Measurements from ENCODE around the gene ASMTL.
"Not testable (repeated sequence)": the region's sequence is repeated elsewhere in the genome, so short reads cannot be mapped to it uniquely, and the experiment has no call there.

Gene ASMTL

DNA sequence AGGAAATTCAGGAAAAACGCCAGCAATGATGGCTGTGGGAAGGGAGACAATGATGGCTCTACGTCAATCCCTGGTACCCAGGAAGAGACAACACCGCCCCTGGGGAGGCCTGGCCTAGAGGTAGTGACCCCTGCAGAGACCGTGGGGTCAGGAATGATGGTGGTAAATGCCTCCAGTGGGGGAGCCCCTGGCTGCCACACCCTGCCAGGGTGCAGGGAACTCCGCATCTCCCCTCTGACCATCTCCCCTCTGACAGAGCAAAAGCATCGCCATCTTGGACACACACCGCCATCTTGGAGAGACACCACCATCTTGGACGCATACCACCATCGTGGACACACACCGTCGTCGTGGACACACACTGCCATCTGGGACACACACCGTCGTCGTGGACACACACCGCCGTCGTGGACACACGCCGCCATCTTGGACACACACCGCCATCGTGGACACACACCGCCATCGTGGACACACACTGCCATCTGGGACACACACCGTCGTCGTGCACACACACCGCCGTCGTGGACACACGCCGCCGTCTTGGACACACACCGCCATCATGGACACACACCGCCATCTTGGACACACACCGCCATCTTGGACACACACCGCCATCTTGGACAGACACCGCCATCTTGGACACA lies 9.9 kb downstream of the ASMTL start:
- H3K4me3 ChIP-seq = no peak overlapping the region
- no peak overlapping the region for H3K27ac ChIP-seq

GRCh38 chrX:1442016-1442665 lies 10.6 kb downstream of the ASMTL start:
- H3K4me3 ChIP-seq = no peak overlapping the region
- H3K27ac ChIP-seq = no peak overlapping the region

DNA sequence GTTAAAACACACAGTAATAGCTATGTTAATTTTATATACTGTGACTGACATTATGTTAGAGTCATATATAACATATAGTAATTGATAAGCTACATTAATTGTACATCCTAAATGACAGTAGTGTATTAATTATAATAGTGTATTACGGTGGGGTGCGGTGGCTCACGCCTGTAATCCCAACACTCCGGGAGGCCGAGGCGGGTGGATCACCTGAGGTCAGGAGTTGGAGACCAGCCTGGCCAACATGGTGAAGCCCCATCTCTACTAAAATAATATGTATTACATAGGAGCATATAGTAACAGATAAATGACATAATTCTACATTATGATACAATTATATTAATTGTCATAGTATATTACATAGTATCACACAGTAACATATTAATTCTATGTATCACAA lies 12.2 kb downstream of the ASMTL start:
- Histone ChIP-seq H3K4me3 (no peak overlapping the region), H3K27ac (no peak overlapping the region)

DNA sequence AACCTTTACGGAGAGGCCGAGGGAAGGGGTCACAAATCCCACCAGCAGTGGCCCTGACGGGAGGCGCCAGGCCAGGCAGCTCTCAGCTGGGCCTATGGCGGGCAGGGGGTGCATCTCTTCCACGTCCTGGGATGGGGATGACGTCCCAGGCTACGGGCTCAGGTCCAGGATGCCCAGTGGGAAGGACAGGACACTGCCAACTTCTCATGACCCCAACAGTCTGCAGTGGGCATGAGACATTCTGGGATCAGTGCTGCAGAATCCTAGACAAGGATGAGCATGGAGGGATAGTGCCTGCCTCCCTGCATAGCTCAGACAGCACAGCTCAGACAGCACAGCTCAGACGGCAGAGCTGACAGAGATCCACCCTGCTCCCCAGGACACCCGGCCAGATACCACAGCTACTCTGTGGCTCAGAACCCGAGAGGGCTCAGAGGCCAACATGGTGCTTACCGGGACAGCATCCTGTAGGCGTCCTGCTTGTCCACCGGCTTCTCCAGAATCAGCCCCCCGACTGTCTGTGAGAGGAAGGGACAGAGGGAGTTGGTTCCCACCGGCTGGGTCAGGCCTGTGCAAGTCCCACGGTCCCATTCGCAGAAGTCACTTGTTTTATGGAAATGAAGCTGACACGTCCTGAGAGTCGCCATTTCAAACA lies 17.3 kb downstream of the ASMTL start:
- no peak overlapping the region for H3K4me3 ChIP-seq
- H3K27ac ChIP-seq = no peak overlapping the region

DNA sequence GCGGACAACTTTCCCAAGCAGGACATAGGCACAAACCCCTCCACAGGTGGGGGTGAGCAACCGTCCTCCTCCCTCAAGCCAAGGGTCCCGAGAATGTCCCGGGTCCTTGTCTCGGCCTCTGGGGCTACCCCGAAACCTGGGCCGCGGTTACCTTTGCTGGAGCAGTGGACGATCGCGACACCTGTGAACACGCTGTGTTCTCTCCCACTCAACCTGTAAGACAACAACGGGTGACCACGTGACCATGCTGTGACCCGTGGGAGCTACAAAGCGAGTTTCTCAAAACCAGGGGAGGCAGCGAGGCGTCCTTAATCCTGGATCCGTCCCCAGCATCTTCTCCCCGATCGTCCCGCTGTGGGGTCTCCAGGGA lies 17.9 kb downstream of the ASMTL start:
- no peak overlapping the region for H3K27ac ChIP-seq
- no peak overlapping the region for H3K4me3 ChIP-seq

DNA sequence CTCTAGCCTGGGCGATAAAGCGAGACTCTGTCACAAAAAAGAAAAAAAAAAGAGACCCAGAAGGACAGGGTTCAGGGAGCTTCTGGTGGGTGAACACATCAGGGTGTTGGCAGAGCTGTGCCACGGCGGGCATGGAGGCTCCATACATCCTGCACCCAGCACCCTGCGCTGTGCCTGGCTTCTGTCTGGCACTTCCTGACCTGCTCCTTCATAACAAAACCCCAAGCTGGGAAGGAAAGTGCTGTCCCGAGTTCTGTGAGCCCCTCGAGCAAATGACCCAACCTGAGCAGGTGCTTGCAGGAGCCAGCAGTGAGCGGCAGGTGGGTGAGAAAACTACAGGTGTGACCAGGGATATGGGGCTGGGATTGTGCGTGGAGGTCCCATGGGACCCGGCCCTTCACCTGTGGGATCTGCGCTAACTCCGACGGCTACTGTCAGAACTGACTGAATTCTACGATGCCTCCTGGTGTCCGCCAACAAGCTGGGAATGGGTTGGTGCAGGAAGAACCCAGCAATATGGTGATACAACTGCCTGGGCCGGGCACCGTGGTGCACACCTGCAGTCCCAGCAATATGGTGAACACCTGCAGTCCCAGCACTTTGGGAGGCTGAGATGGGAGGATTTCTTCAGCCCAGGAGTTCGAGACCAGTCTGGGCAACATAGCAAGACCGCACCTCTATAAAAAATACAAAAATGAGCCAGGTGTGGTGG lies 18.9 kb downstream of the ASMTL start:
- H3K27ac ChIP-seq = no peak overlapping the region

GRCh38 chrX:1430451-1430850 lies 22.3 kb downstream of the ASMTL start:
- Histone ChIP-seq H3K4me3 (no peak overlapping the region), H3K27ac (no peak overlapping the region)

More for the DNA sequence above, 18.9 kb downstream of the ASMTL start:
- H3K4me3 ChIP-seq = no peak overlapping the region

GRCh38 chrX:1427756-1428155 lies 25.0 kb downstream of the ASMTL start:
- Histone ChIP-seq H3K4me3 (no peak overlapping the region), H3K27ac (no peak overlapping the region)

GRCh38 chrX:1426321-1426720 lies 26.4 kb downstream of the ASMTL start:
- not testable (repeated sequence) for H3K4me3 ChIP-seq, H3K27ac ChIP-seq

DNA sequence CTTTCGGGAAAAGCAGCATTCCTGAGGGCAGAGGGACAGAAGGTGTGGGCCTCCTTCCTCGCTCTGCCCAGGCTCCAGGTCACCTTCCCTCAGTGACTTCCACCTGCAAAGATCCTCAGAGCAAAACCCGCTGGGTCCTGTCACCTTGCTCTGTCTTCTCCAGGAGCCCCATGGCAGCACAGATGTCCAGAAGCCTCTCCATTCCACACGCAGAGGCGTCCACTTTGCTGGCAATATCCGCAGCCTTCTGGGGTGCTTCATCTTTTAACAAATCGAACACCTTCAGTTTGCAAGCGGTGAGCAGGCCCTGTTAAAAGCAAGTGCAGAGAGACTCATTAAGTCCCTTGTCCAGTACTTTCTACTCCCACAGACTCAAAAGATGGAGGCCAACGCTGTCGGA lies 27.3 kb downstream of the ASMTL start:
- Histone ChIP-seq H3K4me3 (no peak overlapping the region), H3K27ac (no peak overlapping the region)

DNA sequence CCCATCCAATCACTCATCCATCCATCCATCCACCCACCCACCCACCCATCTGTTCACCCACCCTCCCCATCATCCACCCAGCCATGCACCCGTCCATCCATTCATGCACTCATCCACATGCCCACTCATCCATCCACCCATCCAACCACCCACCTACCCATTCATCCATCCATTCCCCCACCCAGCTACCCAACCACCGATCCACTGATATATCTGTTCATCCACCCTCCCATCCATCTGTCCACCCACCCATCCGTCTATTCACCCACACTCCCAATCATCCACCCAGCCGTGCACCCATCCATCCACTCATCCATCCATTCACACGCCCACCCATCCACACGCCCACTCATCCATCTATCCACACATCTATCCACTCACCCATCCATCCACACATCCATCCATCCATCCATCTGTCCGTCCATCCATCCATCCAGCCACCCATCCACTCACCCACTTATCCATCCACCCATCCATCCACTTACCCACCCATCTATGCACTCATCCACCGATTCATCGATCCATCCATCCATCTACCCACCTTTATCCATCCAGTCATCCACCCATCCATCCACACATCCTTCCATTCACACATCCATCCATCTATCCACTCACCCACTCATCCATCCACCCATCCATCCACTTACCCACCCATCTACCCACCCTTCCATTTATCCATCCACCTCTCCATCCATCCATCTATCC lies 28.4 kb downstream of the ASMTL start:
- no peak overlapping the region for H3K27ac ChIP-seq
- no peak overlapping the region for H3K4me3 ChIP-seq

DNA sequence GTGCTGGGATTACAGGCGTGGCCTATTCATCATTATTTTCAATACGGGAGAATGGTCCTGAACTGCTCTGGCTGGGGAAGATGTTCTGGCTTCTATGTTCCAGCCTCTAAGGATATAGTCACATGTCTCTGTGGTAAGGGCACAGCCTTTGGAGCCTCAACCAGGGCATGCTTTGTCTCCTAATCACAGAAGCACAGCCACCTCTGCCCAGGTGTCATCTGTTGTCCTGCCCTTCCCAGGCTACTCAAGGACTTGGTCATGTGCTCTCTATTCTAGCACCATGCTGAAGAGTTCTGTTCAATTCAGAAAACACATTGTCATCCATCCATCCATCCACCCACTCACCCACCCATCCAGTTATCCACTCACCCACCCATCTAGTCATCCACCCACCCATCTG lies 29.5 kb downstream of the ASMTL start:
- H3K27ac ChIP-seq = no peak overlapping the region
- H3K4me3 ChIP-seq = no peak overlapping the region

DNA sequence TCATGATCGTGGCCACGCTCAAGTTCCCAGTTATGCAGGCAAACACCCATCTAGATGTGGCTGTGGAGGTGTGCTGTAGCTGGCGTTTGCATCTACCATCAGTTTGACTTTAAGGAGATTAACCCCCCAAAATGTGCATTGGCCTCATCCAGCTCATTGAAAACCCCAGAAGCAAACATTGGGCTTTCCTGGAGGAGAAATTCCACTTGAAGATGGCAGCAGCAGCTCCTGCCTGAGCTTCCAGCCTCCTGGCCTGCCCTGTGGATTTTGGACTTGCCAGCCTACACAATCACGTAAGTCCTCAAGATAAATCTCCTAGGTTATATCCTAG lies 30.6 kb downstream of the ASMTL start:
- Histone ChIP-seq H3K27ac (no peak overlapping the region), H3K4me3 (no peak overlapping the region)

GRCh38 chrX:1421433-1422134 lies 31.1 kb downstream of the ASMTL start:
- no peak overlapping the region for H3K27ac ChIP-seq
- H3K4me3 ChIP-seq = no peak overlapping the region

DNA sequence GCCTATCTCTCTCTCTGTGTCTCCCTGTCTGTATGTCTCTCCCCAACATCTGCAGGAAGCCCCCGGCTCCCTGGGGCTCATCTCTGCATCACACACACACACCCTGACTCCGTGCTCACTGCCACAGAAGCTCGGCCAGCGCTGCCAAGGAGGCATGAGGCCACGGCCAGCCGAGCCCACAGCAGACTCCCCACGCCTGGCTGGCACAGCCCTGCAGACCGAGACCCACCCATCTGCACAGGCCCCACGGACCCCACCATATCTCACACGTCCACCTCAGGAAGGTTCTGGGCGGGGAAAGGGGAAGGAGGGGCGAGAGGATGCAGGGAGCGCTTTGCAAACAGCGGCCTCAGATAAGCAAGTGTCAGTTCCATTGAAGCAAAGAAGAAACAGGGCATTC lies 32.3 kb downstream of the ASMTL start:
- Histone ChIP-seq H3K4me3 (no peak overlapping the region), H3K27ac (no peak overlapping the region)

DNA sequence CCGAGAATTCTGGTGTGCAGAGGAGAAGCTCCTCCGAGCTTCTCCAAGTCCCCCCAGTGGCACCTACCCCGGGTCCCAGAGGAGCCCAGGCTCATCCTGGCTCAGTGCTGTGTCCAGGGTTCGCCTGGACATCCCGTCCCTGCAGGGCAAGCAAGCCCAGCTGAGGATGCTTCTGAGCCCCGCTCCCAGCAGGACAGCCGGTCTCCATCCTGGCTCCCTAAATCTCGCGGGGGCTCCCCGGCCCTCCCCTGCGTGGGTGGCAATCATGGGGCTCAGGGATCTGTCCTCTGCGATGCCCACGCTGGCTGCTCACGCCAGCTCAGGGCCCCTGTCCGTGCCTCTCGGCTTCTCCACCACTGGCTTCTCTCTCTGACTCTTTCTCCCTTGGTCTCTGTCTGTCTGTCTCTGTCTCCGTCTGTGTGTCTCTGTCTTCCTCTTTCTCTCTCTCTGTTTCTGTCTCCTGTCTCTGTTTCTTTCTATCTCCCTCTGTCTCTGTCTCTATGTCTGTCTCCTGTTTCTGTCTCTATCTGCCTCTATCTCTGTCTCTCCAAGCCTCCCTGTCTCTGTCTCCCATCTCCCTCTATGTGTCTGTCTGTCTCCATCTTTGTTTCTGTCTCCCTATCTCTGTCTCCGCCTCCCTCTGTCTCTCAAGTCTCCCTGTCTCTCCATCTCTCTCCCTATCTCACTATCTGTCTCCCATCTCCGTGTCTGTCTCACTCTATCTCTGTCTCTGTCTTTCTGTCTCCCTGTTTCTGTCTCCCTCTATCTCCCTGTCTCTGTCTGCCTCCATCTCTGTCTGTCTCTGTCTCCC lies 33.0 kb downstream of the ASMTL start:
- Histone ChIP-seq H3K27ac (no peak overlapping the region), H3K4me3 (no peak overlapping the region)

DNA sequence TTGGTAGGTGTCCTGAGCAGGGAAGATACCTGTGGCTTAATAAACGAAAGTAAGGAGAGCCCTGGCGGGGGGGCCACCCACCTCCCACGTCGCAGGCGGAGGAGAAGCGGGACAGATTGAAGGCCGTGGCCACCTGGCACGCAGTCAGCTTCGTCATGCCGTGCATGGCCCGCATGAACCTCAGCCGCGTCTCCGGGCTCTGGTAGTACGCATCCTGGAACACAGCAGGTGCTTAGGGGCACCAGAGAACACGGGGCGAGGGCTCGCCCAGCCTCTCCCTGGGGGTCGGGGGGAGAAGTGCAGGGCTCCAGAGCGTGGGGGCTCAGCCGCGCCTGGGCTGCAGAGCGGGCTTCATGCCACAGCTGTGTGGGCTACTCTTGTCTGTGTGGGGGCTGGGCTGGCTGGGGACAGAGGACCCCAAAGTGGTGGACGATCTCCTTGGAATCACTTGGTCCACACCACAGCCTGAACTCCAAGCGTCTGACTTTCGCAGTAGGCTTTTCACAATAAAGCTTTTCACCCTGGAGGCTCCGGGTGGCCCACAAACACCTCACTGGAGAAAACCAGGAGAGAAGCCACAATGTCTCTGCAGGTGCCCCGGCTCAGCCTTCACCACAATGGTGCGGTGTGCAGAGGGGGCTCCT lies 33.7 kb downstream of the ASMTL start:
- Histone ChIP-seq H3K27ac (no peak overlapping the region), H3K4me3 (no peak overlapping the region)

- no peak overlapping the region for H3K4me3 ChIP-seq
- H3K27ac ChIP-seq = no peak overlapping the region
These were observed 34.6 kb downstream of the ASMTL start for GRCh38 chrX:1417921-1418771.

Data from skin epidermis (tissue), 12 donors.